ENCODE measurements around the gene PAK1. TPM values are rescaled to one million over a fixed set of nuclear protein-coding genes. Genes with fewer than 3 reads are reported as not detected.

The PAK1 gene
- total and polyA plus RNA-seq, 10 of the 15 experiments (the other 5 are each of a cell fraction or from before 2014, with no cell fraction given): 43.8 to 321 (median 110) TPM

- Histone ChIP-seq H3K9me3 (replicated peaks; ENCODE audit: control insufficient read depth, insufficient read depth, low read length) (no peaks in the 10 kb centered on the region), H3K27me3 (replicated peaks in 1 of 2; ENCODE audit: control insufficient read depth in 2 of 2, insufficient read depth in 2 of 2, low read length in 1 of 2) (peaks cover 0 to 3% of the 10 kb centered on the region in 2 experiments; a peak in 2 of 4 replicates), H3K4me3 (no peak overlapping the region), H3K27ac (ENCODE audit: control insufficient read depth, insufficient read depth) (no peak overlapping the region), H4K20me1 (ENCODE audit: control insufficient read depth, insufficient read depth) (no peaks in the 10 kb centered on the region), H3K4me2 (ENCODE audit: control insufficient read depth, insufficient read depth) (no peak overlapping the region), H3K9ac (ENCODE audit: control insufficient read depth, insufficient read depth, low read length) (no peak overlapping the region), H3K36me3 (ENCODE audit: control insufficient read depth in 2 of 2, insufficient read depth in 2 of 2, low read length in 1 of 2) (no peaks in the 10 kb centered on the region), H2AFZ (ENCODE audit: control insufficient read depth, low read depth, low read length) (no peak overlapping the region), H3K79me2 (ENCODE audit: control insufficient read depth, insufficient read depth, low read length) (no peaks in the 10 kb centered on the region), H3K4me1 (ENCODE audit: control insufficient read depth, insufficient read depth, low read length) (no peaks in the 10 kb centered on the region)
- ChIA-PET POLR2A (no interaction called here), RAD21 (ENCODE audit: unreplicated experiment) (interaction anchor here (0.5 to 1.7 kb wide), 2 partner anchors 41 to 265 kb away, joined by 3 to 7 read pairs; no protein-coding TSS in a partner anchor), CTCF (interaction anchor here (0.9 to 1.0 kb wide), 2 partner anchors 228 to 364 kb away, joined by 3 read pairs; no protein-coding TSS in a partner anchor), SMC1A (ENCODE audit: uncharacterized antibody, unreplicated experiment) (interaction anchor here (1.1 to 1.2 kb wide), 2 partner anchors 8 to 12 kb away, joined by 3 read pairs; no protein-coding TSS in a partner anchor)
- 23% methylated on average over 3 of the region's 3 CpGs for WGBS (ENCODE audit: insufficient coverage, insufficient replicate concordance, low lambda C conversion rate, missing lambda C conversion rate)
- TF ChIP-seq PAX8 (IDR thresholded peaks at IDR 0.05) (no peak), KLF5 (IDR thresholded peaks at IDR 0.05; ENCODE audit: partially characterized antibody) (no peak), CBFB (IDR thresholded peaks at IDR 0.05; ENCODE audit: low read depth) (no peak), CBX5 (IDR thresholded peaks at IDR 0.05; ENCODE audit: low read depth) (no peak), CHD1 (IDR thresholded peaks at IDR 0.05; ENCODE audit: low read depth, low read length) (no peak), CEBPB (IDR thresholded peaks at IDR 0.05; ENCODE audit: borderline replicate concordance in 1 of 2, low read depth in 2 of 2, low read length in 2 of 2) (no peak), RAD21 (IDR thresholded peaks at IDR 0.05; ENCODE audit: insufficient read depth, low read depth, low read length) (no peak), ZSCAN29 (IDR thresholded peaks at IDR 0.05) (no peak), SIX5 (IDR thresholded peaks at IDR 0.05; ENCODE audit: low read depth, low read length, severe bottlenecking) (no peak), LARP7 (IDR thresholded peaks at IDR 0.05) (no peak), SMARCA5 (IDR thresholded peaks at IDR 0.05) (no peak), CREM (IDR thresholded peaks at IDR 0.05; ENCODE audit: low read depth) (no peak), NR2C2 (IDR thresholded peaks at IDR 0.05; ENCODE audit: borderline replicate concordance, control insufficient read depth, insufficient read length, low read depth) (no peak)
- TF ChIP-seq, protein P1, sequence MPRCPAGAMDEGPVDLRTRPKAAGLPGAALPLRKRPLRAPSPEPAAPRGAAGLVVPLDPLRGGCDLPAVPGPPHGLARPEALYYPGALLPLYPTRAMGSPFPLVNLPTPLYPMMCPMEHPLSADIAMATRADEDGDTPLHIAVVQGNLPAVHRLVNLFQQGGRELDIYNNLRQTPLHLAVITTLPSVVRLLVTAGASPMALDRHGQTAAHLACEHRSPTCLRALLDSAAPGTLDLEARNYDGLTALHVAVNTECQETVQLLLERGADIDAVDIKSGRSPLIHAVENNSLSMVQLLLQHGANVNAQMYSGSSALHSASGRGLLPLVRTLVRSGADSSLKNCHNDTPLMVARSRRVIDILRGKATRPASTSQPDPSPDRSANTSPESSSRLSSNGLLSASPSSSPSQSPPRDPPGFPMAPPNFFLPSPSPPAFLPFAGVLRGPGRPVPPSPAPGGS (IDR thresholded peaks at IDR 0.05; ENCODE audit: borderline replicate concordance, insufficient read depth, low read depth, low read length, poor library complexity, severe bottlenecking): no peak
- TF ChIP-seq, protein P2, sequence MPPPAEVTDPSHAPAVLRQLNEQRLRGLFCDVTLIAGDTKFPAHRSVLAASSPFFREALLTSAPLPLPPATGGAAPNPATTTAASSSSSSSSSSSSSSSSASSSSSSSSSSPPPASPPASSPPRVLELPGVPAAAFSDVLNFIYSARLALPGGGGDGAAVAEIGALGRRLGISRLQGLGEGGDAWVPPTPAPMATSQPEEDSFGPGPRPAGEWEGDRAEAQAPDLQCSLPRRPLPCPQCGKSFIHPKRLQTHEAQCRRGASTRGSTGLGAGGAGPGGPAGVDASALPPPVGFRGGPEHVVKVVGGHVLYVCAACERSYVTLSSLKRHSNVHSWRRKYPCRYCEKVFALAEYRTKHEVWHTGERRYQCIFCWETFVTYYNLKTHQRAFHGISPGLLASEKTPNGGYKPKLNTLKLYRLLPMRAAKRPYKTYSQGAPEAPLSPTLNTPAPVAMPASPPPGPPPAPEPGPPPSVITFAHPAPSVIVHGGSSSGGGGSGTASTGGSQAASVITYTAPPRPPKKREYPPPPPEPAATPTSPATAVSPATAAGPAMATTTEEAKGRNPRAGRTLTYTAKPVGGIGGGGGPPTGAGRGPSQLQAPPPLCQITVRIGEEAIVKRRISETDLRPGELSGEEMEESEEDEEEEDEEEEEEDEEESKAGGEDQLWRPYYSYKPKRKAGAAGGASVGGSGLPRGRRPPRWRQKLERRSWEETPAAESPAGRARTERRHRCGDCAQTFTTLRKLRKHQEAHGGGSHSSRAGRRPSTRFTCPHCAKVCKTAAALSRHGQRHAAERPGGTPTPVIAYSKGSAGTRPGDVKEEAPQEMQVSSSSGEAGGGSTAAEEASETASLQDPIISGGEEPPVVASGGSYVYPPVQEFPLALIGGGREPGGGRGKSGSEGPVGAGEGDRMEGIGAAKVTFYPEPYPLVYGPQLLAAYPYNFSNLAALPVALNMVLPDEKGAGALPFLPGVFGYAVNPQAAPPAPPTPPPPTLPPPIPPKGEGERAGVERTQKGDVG (CRISPR knock-in tag; IDR thresholded peaks at IDR 0.05): no peak
- FAIRE-seq: no peak
- no peak for DNase-seq (ENCODE audit: low read depth, low spot score)
- BruUV-seq (replicated peaks): no TSS peak
- intact Hi-C loops (cut with micrococcal nuclease; ENCODE audit: unreplicated experiment) (no loop called here), in situ Hi-C loops (cut with MboI) (no loop called here)
- no peak for ATAC-seq
These were observed 190.8 kb downstream of the PAK1 start for GRCh38 chr11:77283101-77283500.

Data from GM12878 (cell line).